ENCODE measurements around the gene COL4A2. TPM values are rescaled to one million over a fixed set of nuclear protein-coding genes. Genes with fewer than 3 reads are reported as not detected.
A peak's percentile ranks its signal among the peaks of the same experiment; 100 is the strongest.

COL4A2 gene
- polyA plus RNA-seq, 1 donor (not counting 4 experiments of a cell fraction or from before 2014, with no cell fraction given): 30.7 TPM

- Histone ChIP-seq H3K27ac (ENCODE audit: control insufficient read depth, insufficient read depth, low read length) (no peak overlapping the region), H2AFZ (ENCODE audit: control insufficient read depth, low read length) (no peak overlapping the region), H3K4me1 (ENCODE audit: control insufficient read depth, extremely low read depth, insufficient read depth, low read length) (peaks cover 26% of the 10 kb centered on the region), H3K36me3 (ENCODE audit: control insufficient read depth in 2 of 2, extremely low read depth in 1 of 2, insufficient read depth in 2 of 2, low read length in 2 of 2) (peaks cover 2 to 16% of the 10 kb centered on the region in 2 experiments), H3K27me3 (ENCODE audit: control insufficient read depth, extremely low read depth, insufficient read depth, low read length) (no peaks in the 10 kb centered on the region), H3K9me1 (ENCODE audit: control insufficient read depth, extremely low read depth, insufficient read depth, low read length) (no peaks in the 10 kb centered on the region), H3K4me3 (ENCODE audit: control insufficient read depth in 2 of 3, extremely low read depth in 1 of 3, insufficient read depth in 2 of 3, low read depth in 1 of 3, low read length in 3 of 3) (no peak overlapping the region), H4K20me1 (ENCODE audit: control insufficient read depth, extremely low read depth, insufficient read depth, low read length) (no peaks in the 10 kb centered on the region), H3K4me2 (ENCODE audit: control insufficient read depth, extremely low read depth, insufficient read depth, low read depth, low read length) (peak overlapping the region; percentile 92), H3K79me2 (ENCODE audit: control insufficient read depth, insufficient read depth, low read length) (peaks cover 74% of the 10 kb centered on the region), H3K9ac (ENCODE audit: control insufficient read depth, extremely low read depth, insufficient read depth, low read length) (no peak overlapping the region), H3K9me3 (ENCODE audit: control insufficient read depth, low read depth, low read length) (no peaks in the 10 kb centered on the region)
- TF ChIP-seq EZH2 (IDR thresholded peaks at IDR 0.05; ENCODE audit: low read length): no peak
- no peak for TF ChIP-seq CTCF (optimal IDR thresholded peaks at IDR 0.05 in 1 of 3, IDR thresholded peaks at IDR 0.05 in 1 of 3, conservative IDR thresholded peaks at IDR 0.05 in 1 of 3; ENCODE audit: extremely low read depth in 1 of 3, insufficient read depth in 2 of 3, low read length in 3 of 3)
- FAIRE-seq (no peak), DNase-seq (ENCODE audit: low read depth, low spot score) (no peak)
- dilution Hi-C loops (cut with MboI; ENCODE audit: extremely low pct_ligation_motif_present, low sequenced_read_pairs): no loop called here
These were observed 11.8 kb downstream of the COL4A2 start for GRCh38 chr13:110318920-110319319.

- H3K79me2 ChIP-seq (ENCODE audit: control insufficient read depth, insufficient read depth, low read length): peaks cover 74% of the 10 kb centered on the region
- H3K4me2 ChIP-seq (ENCODE audit: control insufficient read depth, extremely low read depth, insufficient read depth, low read depth, low read length): peak overlapping the region; percentile 92
- H3K4me3 ChIP-seq (ENCODE audit: control insufficient read depth in 2 of 3, extremely low read depth in 1 of 3, insufficient read depth in 2 of 3, low read depth in 1 of 3, low read length in 3 of 3): peak overlapping the region in 2 of 3 experiments; percentile 56 to 58
These were observed 12.3 kb downstream of the COL4A2 start for GRCh38 chr13:110319397-110319773.

More at GRCh38 chr13:110319397-110319773, 12.3 kb downstream of the COL4A2 start:
- Histone ChIP-seq H3K4me1 (ENCODE audit: control insufficient read depth, extremely low read depth, insufficient read depth, low read length) (peaks cover 26% of the 10 kb centered on the region), H3K9ac (ENCODE audit: control insufficient read depth, extremely low read depth, insufficient read depth, low read length) (no peak overlapping the region), H2AFZ (ENCODE audit: control insufficient read depth, low read length) (peak overlapping the region; percentile 2), H4K20me1 (ENCODE audit: control insufficient read depth, extremely low read depth, insufficient read depth, low read length) (no peaks in the 10 kb centered on the region), H3K27ac (ENCODE audit: control insufficient read depth, insufficient read depth, low read length) (peak overlapping the region; percentile 95), H3K27me3 (ENCODE audit: control insufficient read depth, extremely low read depth, insufficient read depth, low read length) (no peaks in the 10 kb centered on the region), H3K36me3 (ENCODE audit: control insufficient read depth in 2 of 2, extremely low read depth in 1 of 2, insufficient read depth in 2 of 2, low read length in 2 of 2) (peaks cover 2 to 12% of the 10 kb centered on the region in 2 experiments), H3K9me1 (ENCODE audit: control insufficient read depth, extremely low read depth, insufficient read depth, low read length) (no peaks in the 10 kb centered on the region), H3K9me3 (ENCODE audit: control insufficient read depth, low read depth, low read length) (no peaks in the 10 kb centered on the region)
- TF ChIP-seq EZH2 (IDR thresholded peaks at IDR 0.05; ENCODE audit: low read length) (no peak), CTCF (optimal IDR thresholded peaks at IDR 0.05 in 1 of 3, IDR thresholded peaks at IDR 0.05 in 1 of 3, conservative IDR thresholded peaks at IDR 0.05 in 1 of 3; ENCODE audit: extremely low read depth in 1 of 3, insufficient read depth in 2 of 3, low read length in 3 of 3) (no peak)
- FAIRE-seq (no peak), DNase-seq (ENCODE audit: low read depth, low spot score) (no peak)
- dilution Hi-C loops (cut with MboI; ENCODE audit: extremely low pct_ligation_motif_present, low sequenced_read_pairs): no loop called here

Measured in keratinocyte (primary cell).